OCI-LY7 (cell line): ENCODE data around the gene KBTBD13.

Experiments
- CTCF ChIP-seq: fragments of 200-600 bp; sonication (generic); conservative IDR thresholded peaks from 2 replicates; pipeline ENCODE4 v1.5.1; 2014; ENCODE audit warnings: mild to moderate bottlenecking, antibody characterized with exemption, low read length, moderate library complexity, mixed read lengths
- EZH2phosphoT487 ChIP-seq: fragments of 200-600 bp; sonication (generic); IDR thresholded peaks from 2 replicates; pipeline ENCODE4 v1.6.1; 2018; ENCODE audit warnings: low read depth, borderline replicate concordance, mild to moderate bottlenecking, mixed run types, antibody characterized with exemption, low read length, moderate library complexity, mixed read lengths

DNA sequence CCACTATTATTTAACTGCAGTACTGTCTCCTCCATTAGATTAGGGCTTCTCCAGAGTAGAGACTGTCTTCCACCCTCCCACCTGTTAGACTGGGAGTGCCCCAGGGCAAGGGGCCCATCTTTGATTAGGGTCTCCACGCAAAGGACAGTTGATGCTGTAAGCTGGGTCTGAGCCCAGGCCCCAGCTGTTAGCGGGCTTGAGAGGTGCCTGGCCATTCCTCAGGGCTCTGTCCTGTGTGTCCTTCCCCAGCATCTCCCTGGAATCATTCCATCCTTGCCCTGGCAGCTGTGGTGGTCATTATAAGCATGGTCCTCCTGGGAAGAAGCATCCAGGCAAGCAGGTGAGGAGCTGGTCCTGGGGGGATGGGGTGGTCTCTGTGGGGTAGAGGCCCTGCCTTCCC is 25.3 kb upstream of the KBTBD13 start:
- TF ChIP-seq CTCF = no peak
- TF ChIP-seq EZH2phosphoT487 = no peak
